Stimulated activated CD4-positive, alpha-beta T cell treated with anti-CD3 and anti-CD28 coated beads, Interleukin-12 subunit alpha, Interleukin-12 subunit beta, amount 100 ng/mL, for 48 hours (primary cell): ENCODE data around the gene TLK2.

Experiments
- DNase-seq, 3 donors: peaks; one replicate each; pipeline ENCODE4 v3.0.0-alpha.2; 2020; ENCODE audit warnings: low read depth in 2 of 3, low spot score in 1 of 3

TLK2 gene

DNA sequence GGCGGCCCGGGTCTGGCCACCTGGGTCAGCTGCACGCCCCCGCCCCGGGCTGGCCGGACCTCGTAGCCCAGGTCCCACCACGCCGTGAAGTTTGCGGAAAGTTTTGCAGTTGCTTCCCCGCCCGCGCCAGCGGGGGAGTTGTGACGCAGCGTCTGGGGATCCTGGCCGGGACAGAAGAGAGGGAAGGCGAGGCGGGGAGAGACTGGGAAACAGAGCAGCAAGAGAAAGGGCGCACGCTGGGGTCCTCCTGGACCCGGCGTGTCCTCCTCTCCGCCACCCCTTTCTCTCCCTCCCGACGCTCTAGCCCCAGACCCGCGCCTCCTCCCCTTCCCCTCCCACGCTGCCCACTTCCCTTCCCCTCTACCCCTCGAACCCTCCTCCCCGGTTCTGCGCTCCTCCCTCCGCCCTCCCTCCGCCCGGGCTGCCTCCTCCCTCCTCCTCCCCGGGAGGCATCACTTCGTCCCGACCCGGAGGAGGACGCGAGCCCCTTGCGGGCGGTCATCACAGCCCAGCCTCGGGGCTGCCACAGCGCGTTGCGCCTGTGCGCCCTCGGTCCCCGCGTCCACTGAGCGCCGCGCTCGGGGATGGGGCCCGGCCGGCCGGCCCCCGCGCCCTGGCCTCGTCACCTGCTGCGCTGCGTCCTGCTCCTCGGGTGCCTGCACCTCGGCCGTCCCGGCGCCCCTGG is 148.7 kb downstream of the TLK2 start, which contains the start of gene MRC2:
Gene MRC2 (plus strand): TSS at position 452 of the 685 bp plus-strand sequence. CDS start 133 bp downstream, at position 585.
- peak in 2 of 3 donors; percentile 21 to 46 for DNase-seq

DNA sequence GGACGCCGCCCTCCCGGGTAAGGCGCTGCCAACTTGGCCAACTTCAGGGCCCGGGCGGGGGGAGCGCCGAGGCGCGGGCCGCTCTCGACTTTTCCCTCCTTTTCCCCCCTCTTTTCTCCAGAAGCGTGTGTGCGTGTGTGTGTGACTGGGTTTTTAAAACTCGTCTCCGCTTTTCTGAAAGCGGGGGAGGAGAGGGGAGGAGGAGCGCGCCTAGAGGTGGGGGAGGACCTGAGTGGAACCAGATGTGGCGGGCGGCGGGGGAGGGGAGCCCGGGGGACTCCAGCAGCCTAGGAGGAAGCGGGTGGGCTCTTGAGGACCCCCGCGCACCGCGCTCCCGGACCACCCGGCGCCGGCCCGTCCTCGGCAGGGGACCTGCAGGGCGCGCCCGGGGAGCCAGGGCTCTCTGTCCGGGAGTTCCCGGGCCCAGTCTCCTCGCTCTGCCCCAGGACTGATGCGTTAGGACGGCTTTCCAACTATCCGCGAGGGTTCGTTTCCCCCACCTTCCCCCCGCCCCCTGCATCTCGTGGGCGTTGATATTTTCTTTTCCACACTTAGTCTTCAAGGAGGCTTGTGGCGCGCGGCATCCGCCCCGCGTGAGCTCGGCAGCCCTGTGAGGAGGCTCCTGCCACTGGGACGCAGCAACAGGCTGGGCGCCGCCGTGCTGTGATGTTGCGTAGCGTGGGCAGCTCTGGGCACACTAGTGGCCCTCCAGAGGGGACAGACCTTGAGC is 149.4 kb downstream of the TLK2 start:
- peak in 2 of 3 donors; percentile 14 to 38 for DNase-seq

DNA sequence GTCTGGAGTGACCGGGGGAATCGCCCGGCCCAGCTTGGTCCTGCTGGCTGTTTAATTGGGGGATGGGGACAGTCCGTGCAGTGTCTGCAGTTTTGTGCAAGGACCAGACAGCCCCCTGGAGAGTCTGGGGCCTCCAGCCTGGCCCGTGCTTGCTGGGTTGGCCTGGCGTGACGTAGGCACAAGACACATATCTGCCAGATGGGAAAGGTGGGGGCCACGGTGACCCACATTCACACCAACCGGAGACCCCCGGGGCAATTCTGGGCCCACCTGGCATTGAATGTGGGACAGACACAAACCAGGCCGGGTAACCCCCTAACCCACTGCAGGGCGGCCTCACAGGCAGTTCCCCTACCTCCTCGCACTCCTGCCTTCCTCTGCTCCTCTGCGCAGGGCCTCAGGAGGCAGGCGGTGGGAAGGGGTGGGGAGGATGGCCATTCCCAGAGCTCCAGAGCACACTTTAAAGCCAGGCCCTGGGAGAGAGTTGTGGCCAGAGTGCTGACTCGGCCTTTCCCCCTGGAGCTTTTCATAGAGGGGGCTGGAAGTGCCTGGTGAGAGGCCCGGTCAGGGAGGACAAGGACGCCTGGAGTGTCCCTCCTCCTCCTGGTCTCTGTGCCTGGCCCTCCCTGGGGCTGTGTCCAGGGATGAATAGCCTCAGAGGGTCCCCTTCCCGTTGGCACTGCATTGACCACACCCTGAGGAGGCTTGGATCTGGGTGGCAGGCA is 150.4 kb downstream of the TLK2 start:
- no peak for DNase-seq

DNA sequence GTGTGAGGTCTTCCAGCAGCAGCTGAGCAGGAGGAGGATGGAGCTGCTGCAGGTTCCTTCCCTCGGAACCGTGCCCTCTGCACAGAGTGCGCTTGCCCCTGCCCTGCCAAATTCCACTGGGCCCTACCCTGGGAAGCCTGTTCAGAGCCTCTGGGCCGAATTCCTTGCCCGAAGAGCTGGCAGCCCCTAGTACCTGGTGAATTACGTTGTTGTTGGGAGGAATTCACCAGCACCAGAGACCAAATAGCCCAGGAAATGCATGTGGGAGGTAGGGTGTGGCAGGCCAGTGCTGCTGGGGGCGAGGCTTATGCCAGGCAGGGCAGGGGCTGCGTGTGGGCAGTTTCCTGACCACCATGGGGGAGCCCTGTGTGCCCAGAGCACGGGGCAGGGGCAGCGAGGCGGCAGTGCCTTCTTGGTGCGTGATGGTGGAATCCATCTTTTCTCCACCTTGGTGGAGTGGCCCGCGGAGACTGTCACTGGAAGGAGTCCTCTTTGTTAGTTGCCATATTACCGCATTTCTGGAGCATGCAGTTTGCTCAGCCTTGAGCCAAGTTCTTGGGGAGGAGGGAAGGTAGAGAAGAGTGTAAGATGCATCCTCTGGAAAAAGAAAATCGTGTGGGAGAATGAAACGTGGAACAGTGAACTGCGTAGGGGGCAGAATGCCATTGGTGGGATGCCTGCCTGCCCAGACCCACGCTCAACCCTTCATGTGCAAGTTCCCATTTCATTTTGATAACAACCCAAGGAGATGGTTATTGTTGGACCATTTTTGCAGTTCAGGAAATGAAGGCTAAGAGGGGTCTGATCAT is 151.1 kb downstream of the TLK2 start:
- no peak for DNase-seq

DNA sequence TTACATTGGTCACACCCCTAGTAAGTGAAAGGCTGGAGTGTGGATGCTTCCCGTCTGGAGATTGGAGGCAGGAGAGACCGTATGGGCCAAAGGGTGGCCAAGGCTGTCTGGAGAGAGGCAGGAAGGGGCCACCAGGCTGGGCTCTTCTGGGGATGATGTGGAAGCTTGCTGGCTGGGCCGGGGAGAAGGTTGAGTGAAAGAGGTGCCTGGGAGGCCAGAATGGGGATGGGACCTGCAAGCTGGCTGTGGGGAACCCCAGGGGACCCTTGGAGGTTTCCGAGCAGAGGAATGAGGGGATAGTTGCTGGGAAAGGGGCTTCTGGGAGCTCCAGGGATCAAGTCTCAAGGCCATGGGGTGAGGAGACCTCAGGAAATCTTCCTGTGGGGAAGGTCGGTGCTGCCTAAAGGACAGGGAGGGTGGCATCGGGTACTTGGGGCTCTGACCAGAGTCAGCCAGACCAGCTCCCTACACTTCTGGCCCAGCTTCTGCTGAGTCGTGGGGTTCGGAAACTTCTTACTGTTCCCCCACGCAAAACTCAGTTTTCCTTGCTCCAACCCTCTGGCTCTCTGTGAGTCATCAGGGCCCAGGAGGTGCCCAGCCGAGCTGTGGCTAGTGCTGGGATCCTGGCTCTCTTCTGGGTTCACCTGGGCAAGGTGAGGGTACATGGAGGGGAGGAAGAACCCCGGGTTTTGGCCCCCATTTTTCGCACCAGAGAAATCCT is 151.9 kb downstream of the TLK2 start:
- DNase-seq: no peak

DNA sequence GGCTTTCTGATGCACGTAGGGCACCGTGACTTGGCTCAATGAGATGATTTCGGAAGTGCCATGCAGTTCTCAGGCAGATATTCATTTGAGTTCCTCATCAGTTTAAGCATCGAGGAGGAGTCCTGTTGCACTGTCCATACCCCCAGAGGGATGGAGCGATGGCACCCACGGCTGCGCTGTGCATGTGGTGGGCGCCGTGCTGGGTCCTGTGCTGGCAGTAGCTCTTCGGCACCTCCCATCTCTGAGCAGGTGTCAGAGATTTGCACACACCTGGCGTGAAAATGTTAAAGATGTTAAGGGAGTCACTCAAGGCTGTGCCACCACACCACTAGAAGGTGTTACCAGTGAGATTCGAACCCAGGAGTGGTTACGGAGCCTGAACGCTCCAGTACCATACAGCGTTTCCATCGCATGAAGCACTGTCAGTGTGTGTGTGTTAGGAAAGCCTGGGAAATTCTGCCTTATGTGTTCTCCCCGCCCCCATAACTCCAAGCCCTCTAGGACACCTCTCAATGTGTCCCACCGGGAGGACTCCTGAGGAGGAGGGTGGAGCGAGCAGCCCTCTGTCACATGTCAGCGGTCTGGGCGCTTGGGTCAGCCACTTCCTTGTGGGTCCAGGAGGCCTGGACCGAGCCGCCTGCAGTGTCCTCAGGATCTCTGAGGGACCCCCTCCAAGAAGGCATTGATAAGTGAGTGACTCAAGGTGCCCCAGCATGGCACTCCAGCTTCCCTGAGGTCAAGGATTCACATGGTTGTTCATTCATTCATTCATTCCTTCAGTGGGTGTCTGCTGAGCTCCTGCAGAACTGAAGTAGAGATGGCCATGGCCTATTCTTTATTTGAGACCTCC is 152.7 kb downstream of the TLK2 start:
- no peak for DNase-seq

DNA sequence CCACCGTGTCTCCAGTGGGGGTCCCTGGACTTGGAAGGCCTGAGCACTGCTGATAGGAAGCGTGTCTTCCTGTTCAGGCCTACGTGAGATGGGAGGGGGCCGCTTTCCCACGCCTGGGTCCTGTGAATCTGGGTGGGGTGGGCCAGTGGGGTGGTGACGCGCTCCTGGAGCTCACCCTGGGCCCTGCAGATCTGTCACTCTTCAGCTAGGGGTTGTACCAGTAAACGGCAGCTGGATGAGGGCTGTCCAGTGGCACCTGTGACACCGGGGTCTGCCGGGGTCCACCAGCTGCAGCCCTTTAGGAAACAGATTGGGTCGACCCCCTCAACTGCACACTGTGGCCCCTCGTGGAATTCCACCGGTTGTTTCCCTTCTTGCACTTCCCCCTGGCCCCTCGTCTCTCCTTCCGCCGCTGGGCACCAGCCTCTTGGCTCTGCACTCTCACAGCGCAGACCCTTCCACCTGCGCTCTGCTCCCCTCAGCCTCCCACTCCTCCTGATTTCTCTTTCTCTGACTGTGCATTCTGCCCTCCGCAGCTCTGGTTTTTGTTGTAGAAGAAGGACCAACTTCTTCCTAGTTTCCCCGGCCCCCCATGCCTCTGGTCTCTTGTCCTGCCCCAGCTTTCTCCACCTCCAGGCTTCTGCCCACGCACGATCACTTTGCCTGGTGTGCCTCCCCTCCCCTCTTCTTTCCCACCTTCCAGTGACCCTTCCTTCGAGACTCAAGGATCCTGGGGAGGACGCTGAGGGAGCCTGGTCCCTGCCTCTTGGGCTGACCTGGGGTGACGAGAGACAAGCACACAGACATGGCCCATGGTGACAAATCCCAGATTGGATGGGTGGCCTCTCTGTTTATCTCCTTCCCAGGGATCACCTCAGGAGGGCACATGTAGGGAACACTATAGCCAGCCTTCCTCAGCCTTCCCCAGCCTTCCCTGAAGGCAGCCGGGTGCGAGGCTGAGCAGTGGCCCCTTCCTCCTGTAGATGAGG is 153.6 kb downstream of the TLK2 start:
- DNase-seq: no peak

DNA sequence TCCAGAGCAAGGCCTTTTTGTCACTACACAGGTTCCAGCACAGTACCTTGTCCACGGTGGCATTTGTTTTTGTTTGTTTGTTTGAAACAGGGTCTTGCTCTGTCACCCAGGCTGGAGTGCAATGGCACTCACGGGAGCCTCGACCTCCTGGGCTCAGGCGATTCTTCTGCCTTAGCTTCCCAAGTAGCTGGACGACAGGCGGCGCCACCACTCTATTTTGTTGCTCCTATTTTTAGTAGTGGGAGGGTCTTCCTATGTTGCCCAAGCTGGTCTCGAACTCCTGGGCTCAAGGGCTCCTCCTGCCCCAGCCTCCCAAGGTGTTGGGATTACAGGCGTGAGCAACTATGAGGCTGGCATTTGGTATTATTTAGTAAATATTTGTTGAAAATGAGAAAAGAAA is 159.2 kb downstream of the TLK2 start:
- DNase-seq: no peak

DNA sequence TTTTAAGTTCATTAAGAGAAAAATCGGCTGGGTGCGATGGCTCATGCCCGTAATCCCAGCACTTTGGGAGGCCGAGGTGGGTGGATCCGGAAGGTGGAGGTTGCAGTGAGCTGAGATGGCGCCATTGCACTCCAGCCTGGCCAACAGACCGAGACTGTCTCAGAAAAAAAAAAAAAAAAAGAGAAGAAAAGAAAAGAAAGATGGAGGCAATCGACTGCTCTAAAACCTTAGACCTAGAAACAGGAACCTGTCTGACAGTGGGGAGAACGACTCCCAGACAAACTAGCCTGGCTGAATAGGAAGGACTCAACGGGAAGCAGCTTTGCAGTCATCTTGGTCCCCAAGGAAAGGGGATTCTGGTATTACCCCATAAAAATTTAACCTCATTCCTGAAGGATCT is 162.5 kb downstream of the TLK2 start:
- no peak for DNase-seq

DNA sequence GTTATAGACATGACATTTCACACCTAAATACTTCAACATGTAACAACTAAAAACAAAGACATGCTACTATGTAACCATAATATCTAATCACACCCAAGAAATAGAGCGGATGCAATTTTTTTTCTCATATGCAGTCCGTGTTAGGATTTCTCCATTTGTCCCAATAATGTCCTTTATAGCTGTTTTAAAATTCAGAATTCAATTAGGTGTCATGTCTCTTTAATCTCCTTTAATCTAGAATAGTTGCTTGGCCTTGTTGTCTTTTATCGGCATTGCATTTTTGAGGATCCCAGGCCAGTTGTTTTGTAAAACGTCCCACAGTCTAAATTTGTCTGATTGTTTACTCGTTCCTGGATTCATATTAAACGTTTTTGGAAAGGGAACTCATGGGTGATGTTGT is 163.3 kb downstream of the TLK2 start:
- DNase-seq: no peak

DNA sequence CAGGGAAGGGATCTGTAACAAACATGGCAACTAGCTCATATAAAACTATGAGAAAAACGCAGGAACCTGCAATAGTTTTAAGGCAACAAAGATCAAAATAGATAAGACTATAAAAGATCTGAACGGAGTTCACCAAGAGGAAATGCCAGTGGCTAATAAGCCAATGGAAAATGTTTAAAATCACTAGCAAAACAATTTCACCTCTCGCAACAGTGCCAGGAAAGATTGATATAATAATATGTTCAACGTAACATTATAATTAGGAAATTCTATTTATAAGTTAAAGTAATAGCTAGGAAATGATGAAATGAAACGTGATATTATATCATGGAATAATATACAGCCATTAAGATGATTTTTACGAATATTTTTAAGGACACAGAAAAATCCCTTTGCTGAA is 164.9 kb downstream of the TLK2 start:
- no peak for DNase-seq

DNA sequence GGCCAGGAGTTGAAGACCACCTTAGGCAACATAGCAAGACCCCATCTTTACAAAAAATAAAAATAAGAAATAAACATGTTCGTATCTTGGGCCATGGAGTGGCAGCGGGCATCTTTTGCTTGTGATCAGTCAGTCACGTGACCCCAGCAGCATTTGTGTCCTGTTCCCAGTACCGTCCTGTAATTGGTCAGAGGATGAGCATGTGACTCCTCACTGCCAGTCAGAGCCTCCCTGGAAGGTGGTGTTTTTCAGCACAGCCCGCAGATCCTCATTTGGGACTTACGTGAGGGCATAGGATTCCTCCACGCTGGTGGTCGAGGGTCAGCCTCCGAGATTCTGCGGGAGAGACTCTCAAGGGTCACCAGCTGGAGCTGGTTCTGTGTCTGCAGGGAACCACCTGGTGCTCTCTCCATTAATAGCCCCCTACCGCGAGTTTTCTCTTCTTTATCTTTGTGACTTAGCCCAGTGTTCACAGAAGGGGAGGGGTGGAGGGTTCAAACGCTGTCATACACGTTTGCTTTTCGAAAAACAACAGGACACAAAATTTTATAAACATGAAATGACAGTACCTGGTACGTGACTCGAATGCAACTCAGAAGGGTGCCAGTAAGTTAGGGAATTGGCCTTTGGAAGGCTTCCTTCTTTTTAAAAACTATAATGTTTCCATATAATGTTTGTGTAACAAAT is 166.0 kb downstream of the TLK2 start:
- DNase-seq: no peak

DNA sequence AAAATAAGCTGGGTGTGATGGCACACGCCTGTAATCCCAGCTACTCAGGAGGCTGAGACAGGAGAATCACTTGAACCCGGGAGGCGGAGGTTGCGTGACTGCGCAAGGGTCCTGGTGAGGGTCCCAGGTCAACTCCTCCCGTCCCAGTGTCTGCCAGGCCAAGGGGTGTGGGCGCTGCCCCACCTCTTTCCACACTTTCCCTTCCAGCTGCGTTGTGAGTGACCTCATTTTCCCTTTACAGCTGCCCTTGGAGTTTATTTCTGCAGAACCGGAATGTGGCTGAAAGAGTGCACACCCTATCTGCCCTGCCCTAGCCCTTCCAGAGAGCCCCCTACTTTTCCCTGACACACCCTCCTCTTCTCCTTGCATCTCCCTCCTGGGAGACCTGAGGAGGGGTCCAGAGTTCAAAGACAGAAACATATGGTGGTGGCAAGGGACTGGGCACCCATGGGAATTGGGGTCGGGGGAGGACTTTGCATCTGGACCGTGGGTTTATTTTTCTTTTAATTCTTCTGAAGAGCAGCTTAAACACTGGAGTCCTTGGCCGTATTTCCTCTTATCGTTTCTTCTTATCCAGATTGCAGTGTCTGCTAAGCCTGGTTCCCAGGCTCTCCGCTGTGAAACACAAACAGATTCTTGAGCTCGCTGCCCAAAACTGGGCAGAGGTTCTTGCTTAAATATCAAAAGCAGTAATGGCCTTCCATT is 169.8 kb downstream of the TLK2 start:
- DNase-seq: no peak

DNA sequence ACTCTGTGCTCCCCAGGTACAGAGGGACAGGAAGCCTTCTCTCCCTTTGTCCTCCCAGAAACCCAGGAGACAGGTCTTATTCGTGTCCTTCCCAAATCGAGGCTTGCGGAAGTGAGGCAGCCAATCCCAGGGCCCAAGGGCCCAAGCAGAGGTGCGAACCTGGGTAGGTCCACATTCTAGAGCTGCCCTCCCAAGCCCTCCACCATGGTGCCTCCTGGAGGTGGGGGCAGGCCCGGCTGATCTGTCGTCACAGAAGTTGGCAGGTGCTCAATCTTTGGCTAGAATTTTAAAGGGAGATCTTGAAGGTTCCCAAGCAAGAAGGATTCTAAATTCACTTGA is 170.3 kb downstream of the TLK2 start:
- DNase-seq: no peak

DNA sequence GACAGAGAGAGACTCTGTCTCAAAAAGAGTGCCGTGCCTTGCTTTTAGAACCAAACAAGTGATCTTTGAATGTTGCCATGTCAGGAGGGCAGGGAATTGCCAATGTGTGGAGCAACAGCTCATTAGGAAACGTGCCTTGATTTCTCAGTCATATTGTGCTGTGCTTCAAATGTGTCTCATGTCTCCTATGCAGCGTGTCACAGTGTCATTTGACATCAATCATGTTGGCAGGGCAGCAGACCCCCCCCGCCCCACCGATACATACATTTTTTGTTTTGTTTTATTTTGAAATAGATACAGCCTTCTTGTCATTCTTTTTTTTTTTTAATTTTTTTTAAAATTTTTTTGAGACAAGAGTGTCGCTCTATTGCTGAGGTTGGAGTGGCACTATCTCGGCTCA is 170.9 kb downstream of the TLK2 start:
- no peak for DNase-seq

DNA sequence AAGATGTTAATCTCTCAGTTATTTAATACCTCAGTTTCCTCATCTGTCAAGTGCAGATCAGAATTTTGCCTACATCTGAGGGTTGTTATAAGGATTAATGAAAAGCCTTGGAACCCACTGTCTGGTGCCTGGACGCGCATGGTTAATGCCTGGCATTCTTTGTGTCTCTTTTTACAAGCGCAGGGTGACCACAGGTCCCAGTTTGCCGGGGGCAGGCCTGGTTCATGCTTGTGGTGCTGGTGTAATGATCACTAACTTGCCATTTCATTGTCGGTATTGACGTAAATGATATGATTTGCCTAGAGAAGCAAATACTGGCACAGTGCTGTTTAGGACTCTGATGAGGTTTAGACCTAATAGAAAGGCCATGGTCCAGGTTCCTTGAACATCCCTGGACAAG is 172.0 kb downstream of the TLK2 start:
- DNase-seq: no peak

DNA sequence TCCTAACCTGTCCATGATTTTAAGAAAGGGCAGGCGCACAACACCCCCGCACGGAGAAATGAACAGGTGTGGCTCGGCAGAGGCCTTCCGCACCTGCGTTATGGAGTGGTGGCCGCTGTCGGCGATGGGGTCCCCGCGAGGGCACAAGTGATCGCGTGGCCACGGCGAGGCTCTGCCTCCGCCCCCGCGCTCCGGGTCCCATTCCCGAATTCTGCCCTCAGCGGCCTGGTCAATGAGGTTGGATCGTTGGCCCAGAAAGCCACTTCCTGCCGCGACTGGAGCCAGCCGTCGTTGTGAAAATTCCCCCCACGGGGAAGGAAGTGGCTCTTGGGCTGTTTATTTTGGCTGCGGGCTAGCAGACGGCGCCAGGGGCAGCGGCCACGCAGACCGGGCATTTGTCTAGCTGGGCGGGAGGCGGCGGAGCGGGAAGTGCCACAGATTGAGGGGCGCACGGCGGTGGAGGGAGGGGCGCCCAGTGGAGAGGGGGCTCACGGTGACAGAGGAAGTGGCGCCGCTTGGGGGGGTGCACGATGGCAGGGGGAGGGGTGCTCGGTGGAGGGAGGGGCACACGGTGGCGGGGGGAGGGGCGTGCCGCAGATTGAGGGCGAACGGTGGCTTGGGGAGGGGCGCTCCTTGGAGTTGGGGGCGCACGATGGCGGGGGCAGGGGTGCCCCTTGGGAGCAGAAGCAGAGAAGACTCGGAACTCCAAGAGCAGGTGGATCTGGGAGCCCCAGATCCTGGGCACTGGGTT is 173.8 kb downstream of the TLK2 start:
- peak in 1 of 3 donors; percentile 22 for DNase-seq
